GM18519 (cell line): Measurements from ENCODE around the gene VGLL1.

ENCODE experiments used
- ATAC-seq: cut with Tn5 transposase; IDR thresholded peaks from one replicate; pipeline ENCODE4 v1.9.1; 2021; ENCODE audit warnings: mild to moderate bottlenecking, moderate library complexity; ENCODE audit not compliant: unreplicated experiment, low FRiP score

VGLL1 gene

DNA sequence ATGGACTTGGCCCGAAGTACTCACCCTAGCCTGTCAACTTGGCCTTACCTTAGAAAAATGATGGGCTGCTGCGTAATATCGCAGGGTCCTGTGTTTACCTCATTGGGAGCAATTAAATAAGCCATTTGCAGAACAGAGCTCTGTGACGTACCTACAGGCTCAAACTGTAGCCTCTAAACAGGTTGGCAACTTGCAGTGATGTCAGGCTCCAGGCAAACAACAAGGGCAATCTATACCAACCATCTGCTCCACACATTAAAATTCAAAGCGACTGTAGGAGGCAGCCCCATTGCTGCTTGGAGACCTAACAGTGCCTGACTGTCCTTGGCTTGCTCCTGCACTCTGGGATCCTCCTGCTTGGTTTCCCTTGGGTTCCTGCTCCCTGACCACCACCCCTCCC is 17.2 kb downstream of the VGLL1 start:
- ATAC-seq: no peak

DNA sequence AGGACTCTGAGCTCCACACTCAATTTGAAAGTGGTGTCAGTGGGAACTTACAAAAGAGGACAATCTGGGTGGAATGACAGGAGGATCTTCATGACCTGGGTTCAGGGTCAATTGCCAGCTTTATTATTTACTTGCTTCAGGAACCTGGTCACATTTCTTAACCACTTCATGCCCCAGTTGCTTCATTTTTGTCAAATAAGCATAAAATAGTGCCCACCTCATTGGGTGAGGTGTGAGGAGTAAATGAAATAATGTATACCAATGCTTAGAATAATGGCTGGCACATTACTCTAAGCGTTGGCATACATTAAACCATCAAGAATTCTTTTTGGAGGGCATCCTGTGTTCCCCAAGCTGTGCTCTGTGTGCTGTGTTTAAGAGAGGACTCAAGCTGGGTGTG is 19.4 kb downstream of the VGLL1 start:
- ATAC-seq: no peak

DNA sequence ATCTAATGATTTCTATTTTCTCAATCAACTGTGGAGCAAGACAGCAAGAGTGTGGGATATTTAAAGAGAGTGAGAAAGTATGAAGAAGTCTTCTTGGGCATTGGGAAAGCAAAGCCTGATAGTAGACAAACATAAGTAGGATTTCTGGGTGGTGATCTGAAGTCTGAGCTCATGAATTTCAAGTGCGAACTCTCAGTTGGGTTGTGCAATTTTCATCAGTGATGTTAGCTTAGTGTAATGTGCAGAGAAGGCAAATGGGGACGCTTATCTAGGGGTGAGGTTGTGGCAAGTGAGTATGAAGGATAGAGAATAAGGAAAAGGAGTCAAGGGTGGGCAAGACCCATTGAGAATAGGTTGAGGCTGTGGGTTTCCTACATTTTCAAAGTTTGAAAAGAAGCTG is 23.7 kb downstream of the VGLL1 start:
- ATAC-seq: no peak

DNA sequence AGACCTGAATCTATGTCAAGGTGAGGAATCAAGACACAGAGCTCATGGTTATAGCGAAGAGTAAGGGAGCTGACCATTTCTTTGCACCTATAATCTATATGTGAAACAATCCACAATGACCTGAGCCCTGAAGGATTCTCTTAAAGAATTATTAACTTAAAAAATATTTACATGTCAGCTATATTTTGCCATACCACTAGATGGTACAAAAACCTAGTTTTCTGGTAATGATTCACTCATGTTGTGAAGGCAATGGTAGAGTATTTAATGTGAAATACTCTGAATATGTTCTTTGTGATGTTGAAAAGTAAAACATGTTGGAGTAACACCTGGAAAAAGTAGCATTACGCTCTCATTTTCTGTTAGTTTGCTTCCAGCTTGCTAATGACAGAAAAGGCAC is 40.0 kb downstream of the VGLL1 start:
- no peak for ATAC-seq

DNA sequence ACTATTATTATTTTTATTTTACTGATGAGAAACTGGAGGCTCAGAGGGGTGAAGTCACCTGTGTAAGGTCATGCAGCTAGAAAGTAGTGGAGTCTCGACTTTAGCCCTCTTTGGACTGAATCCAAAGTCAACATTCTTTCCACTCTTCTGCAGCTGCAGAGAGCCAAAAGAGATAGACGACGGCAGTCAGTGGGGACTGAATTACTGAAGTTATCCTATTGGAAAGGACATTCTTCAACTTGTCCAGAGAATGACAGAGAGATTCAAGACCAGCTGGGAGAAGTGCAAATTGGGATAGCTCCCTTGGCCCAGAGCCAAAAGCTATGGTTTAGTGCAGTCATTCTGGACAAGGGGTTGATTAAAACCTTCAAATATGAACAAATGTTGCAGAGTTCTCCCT is 42.5 kb downstream of the VGLL1 start:
- ATAC-seq: no peak

DNA sequence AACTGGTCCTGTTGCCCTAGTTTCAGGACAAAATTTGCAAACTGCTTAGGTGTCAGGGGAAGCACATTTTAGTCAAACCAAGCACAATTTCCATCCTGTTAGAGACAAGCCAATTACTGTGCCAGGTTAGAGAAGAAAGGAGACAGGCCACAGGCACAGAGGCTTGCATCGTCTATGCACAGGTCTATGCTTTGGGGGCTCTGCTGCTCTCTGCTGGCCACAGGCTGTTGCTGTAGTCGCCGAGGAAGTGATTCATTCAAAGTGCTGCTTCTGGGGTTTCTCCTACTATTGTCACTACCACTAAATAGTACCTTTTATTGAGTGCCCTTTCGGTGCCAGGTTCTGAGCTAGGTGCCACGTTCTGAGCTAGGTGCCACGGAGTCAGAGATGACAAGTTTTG is 45.5 kb downstream of the VGLL1 start:
- peak; percentile 85 for ATAC-seq

DNA sequence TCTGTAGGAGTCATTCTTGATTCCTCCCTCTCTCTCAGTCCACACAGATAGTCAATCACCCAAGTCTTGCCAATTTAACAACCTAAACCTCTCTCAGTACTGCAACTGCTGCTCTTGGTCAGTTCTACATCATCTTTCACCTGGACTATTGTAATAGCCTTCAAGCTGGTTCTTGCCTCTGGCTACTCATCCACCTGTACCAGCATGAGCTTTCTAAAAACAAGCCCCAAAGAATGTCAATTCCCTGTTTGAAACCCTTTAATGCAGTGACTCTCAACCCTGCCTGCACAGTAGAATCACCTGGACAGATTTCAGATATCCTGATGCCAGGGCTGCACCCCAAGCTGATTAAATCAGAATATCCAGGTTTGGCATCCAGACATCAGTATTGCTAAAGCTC is 48.3 kb downstream of the VGLL1 start:
- no peak for ATAC-seq

DNA sequence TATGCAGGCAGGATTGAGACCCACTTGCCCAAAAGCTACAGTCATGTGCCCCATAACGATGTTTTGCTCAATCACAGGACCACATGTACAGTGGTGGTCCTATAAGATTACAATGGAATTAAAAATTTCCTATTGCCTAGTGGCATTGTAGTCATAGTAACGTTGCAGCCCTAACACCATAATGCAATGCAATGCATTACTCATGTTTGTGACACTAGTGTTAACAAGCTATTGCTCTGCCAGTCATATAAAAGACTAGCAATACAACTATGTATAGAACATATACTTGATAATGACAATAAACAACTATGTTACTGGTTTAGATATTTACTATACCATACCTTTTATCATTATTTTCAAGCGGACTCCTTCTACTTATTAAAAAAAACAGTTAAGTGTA is 50.6 kb downstream of the VGLL1 start:
- no peak for ATAC-seq

DNA sequence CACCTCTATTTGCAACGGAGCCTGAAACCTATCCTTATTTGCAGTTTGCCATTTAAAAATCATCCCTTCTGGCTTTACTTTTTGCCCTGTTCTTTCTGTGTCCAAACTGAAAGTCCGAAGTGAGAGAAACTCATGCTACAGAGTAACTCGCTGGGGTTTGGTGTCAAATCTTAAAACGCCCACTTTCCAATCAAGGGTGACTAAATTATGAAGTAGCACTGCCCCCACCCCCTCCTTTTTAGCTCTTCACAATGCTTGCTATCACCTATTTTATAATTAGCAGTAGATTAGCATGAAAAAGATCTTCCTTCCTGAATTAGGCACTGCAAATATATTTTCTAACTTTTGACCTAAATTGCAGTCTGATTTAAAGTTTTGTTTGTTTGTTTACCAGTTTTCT is 52.5 kb downstream of the VGLL1 start:
- no peak for ATAC-seq

DNA sequence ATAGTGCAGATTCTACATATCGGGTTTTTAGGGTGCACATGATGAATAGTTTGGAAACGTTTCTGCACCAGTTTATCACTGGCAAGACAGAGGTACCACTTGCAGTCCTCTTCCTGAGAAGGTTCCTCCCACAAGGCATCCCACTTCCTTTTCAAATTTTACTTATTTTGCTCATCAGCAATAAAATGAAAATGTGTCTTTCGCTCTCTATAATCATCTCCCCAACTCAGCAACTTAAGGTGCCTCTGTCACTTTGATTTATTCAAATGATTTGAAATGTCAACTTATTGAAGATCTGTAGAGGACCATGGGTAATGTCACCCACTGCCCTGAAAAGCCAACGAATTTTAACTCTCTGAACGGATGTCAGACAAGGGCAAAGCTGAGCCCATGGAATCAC is 53.2 kb downstream of the VGLL1 start:
- ATAC-seq: no peak

DNA sequence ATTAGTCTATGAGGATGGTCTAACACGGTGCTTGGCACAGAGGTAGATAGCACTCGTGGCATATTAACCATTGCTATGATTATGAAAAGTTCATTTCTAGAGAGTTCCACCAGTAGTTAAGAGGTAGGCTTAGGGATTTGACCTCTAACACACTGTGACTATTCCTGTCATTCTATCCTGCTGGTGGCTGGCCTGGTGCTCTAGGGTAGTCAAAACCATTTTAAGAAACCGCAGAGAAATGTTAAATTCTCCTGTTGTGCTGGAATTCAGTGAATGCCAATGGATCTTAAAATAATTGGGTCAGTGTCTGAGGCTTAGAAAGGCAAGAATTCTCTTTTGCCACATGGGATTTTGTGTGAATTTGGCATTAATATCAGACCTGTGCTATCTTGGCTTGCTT is 53.9 kb downstream of the VGLL1 start:
- no peak for ATAC-seq

DNA sequence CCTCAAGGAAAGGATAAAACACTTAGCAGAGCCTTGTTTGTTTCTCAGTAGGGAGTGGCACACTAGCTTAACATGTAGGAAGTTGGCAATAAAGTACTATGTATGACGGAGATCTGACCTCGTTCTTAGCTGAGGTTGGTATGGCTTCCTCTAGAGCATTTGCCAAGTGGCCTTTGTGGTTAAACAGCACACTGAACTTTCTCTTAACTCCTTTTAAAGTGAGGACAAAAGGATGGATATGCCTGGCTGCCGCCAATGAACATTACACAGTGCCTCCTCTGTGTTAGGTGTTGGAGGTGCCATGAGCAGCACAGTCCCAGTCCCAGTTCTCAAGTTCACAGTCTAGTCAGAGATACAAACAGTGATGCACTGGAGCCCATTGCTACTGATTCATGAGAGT is 54.4 kb downstream of the VGLL1 start:
- no peak for ATAC-seq

DNA sequence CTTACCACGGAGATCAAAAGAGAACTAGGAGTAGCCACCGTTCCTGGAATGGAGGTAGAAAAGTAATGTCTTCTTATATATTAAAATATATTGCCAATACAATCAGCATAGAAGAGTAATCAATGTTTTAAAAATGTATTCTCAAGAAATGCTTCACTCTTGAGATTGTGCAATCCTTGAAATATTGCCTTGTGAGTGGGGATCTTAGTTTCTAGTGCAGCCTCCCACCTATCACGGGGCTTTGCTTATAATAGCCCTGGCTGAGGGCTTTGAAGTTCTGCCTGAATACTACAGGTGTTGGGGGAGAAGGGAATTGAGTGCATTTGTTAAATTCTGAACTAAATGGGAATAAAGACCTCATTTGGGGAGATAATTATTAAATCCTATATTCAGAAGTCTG is 55.5 kb downstream of the VGLL1 start:
- no peak for ATAC-seq

DNA sequence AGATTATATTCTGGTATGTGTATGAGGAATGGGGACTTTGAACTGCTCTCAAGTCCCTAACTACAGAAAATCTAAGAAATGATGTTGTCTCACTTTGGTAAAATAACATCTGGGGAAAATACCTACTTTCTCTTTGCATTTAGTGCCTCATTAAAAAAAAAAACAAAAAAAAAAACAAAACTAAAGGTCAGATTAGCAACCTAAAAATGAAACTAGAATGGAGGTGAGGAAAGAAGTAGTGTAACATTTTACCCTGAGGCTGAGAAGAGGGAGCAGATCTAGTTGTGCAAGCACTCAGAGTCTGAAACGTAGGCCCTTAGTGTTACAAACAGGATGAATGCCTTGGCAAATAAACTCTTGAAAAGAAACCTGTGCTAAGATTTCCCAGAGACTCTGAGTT is 56.0 kb downstream of the VGLL1 start:
- ATAC-seq: peak; percentile 52

DNA sequence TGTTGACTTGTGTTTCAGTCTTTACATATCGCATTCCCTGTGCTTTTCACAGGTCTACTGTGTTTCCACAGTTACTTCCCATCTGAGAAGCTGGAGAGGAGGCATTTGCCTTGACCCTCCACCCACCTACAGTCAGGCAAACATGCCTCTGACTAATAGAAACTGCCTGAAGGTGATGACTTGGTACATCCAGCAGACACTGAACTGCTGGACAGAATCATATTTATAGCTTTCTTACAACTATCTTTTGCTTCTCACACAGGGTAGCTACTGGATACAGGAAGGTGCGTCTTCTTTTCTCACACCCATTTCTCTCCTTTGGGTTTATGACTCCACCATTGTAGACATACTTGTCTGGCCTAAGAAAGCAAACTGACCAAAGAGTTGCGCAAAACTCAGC is 58.0 kb downstream of the VGLL1 start:
- ATAC-seq: no peak

DNA sequence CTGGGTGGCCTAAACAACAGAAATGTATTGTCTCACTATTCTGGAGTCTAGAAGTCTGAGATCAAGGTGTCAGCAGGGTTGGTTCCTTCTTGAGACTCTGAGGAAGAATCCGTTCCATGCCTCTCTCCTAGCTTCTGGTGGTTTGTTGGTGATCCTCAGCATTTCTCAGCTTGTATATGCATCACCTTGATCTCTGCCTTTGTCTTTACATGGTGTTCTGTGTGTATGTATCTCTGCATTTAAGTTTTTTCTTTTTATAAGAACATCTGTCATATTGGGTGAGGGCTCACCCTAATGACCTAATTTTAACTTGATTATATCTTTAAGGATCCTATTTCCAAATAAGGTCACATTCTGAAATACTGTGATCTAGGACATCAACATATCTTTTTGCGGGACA is 65.3 kb downstream of the VGLL1 start:
- no peak for ATAC-seq

DNA sequence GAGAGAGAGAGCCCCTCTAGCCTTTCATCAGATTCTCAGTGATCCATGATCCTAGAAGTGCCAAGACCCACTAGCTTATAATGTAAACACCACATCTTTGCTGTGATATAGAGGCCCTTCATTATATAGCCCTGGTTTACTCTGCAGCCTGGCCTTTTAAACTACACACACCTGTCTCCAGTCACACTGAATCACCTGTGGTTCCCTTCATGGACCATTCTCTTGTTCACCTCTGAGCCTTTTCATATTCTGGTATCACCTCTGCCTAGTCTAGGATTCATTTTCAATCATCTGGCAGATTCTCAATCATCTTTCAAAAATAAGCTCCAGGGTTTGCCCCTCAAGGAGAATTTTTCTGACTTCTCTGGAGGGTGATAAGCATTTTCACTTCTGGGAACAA is 65.9 kb downstream of the VGLL1 start:
- ATAC-seq: no peak

DNA sequence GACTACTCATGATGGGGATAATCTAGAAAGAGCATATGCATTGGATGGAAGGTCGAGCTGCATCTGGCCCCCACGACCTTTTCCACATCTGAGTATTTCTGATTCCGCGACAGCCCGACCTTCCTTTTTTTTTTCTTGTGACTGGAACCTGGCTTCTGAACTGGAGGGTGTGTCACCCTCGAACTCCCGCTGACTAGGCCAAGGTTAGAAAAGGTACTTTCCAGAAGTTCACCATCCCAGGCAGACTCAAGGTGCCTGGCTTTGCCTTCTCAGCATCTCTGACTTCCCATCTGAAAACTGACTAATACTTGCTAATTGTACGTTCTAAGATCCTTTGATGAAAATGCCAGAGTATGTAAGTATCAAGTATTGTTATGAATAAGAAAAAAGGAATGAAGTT is 66.6 kb downstream of the VGLL1 start:
- no peak for ATAC-seq

DNA sequence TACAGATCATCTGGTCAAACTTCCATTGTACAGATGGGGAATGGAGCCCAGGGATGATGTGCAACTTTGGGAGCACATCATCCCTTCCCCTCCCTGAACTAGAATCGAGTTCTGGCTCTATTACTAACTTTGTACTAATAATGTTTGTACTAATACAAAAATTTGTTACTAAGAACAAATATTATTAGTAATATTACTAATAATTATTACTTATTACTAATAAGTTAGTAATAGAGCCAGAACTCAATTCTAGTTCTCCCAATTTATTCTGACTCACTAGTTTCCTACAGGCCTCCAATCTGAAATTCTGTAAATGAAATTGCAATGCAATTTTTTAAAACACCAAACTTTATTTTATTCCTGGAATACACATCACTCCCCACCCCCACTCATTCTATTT is 68.0 kb downstream of the VGLL1 start:
- ATAC-seq: no peak
